ENCODE results near the gene PHLPP1. TPM values are rescaled to one million over a fixed set of nuclear protein-coding genes. Genes with fewer than 3 reads are reported as not detected.

Gene PHLPP1
- total and polyA plus RNA-seq, 9 of the 15 experiments (the other 6 are each of a cell fraction or from before 2014, with no cell fraction given): 0.56 to 9.0 (median 4.5) TPM

DNA sequence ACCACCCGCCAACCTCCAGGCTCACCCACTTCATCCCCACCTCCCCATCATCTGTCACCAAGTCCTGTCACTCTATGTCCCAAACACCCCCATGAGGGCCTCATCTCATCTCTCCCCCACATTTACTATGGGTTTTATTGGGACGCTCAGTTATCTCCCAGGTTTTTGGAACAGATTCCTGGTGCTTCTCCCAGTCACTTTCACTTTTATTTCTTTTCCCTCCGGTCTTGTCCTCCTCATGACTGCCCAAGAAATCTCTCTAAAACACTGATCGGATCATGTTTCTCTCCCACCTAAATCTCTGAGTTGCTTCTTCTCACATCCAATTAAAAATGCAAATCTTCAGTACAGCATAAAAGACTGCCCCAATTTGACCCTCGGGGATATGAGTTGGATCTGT is 273.1 kb downstream of the PHLPP1 start (continued):
- TF ChIP-seq, protein P1, sequence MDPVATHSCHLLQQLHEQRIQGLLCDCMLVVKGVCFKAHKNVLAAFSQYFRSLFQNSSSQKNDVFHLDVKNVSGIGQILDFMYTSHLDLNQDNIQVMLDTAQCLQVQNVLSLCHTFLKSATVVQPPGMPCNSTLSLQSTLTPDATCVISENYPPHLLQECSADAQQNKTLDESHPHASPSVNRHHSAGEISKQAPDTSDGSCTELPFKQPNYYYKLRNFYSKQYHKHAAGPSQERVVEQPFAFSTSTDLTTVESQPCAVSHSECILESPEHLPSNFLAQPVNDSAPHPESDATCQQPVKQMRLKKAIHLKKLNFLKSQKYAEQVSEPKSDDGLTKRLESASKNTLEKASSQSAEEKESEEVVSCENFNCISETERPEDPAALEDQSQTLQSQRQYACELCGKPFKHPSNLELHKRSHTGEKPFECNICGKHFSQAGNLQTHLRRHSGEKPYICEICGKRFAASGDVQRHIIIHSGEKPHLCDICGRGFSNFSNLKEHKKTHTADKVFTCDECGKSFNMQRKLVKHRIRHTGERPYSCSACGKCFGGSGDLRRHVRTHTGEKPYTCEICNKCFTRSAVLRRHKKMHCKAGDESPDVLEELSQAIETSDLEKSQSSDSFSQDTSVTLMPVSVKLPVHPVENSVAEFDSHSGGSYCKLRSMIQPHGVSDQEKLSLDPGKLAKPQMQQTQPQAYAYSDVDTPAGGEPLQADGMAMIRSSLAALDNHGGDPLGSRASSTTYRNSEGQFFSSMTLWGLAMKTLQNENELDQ (CRISPR knock-in tag; IDR thresholded peaks at IDR 0.05; ENCODE audit: borderline replicate concordance): no peak
- no peak for TF ChIP-seq CBX8 (IDR thresholded peaks at IDR 0.05; ENCODE audit: borderline replicate concordance, extremely low read depth, low read depth, low read length, poor library complexity, severe bottlenecking)
- TF ChIP-seq SMAD3 (CRISPR knock-in tag; conservative IDR thresholded peaks at IDR 0.05): no peak
- no peak for TF ChIP-seq ZNF239 (CRISPR knock-in tag; IDR thresholded peaks at IDR 0.05)
- no peak for TF ChIP-seq ETV5 (CRISPR knock-in tag; IDR thresholded peaks at IDR 0.05; ENCODE audit: low read depth)
- no peak for TF ChIP-seq ZC3H4 (CRISPR knock-in tag; IDR thresholded peaks at IDR 0.05; ENCODE audit: borderline replicate concordance)

DNA sequence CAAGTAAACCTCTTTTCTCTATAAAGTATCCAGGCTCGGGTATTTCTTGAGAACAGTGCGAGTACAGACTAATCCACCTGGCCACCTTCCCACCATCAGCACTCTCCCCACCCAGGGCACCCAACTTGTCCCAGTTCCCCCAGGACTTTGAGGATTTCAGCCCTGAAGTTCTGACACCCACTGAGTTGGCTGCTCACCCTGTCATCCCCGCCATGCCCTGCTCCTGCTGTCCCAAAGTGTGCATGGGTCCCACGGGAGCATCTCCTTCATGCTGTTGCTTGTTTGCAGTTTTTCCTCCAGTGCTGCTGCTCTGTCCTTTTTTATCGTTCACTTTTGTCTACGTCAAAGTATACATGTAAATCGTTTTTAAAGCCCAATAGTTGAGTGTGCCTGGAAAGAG is 273.9 kb downstream of the PHLPP1 start:
- no peak overlapping the region for H3K9ac ChIP-seq (ENCODE audit: insufficient read depth in 1 of 2, low read depth in 2 of 2, low read length in 2 of 2)
- H3K4me2 ChIP-seq (ENCODE audit: insufficient read depth, low read length): no peak overlapping the region
- H2AFZ ChIP-seq (ENCODE audit: low read depth, low read length): no peak overlapping the region
- no peaks in the 10 kb centered on the region for H3K79me2 ChIP-seq (ENCODE audit: control insufficient read depth, insufficient read depth, low read length)
- FAIRE-seq (no peak), ATAC-seq (no peak), DNase-seq (ENCODE audit: extremely low read depth in 1 of 4, low spot score in 3 of 4) (no peak)
- intact Hi-C loops (cut with micrococcal nuclease): loop anchor here (10.0 kb wide), 2 partner anchors 274 to 804 kb away; partner anchors contain the start of genes PHLPP1, PIGN and RELCH
- H3K27ac ChIP-seq (ENCODE audit: extremely low read depth, low read depth, low read length): no peak overlapping the region
- H3K9me3 ChIP-seq (replicated peaks; ENCODE audit: control insufficient read depth, insufficient read depth, low read depth, low read length): no peaks in the 10 kb centered on the region
- peaks cover 0 to 14% of the 10 kb centered on the region in 2 experiments; a peak in 3 of 5 replicates for H3K4me1 ChIP-seq (replicated peaks in 1 of 2; ENCODE audit: control insufficient read depth in 2 of 2, insufficient read depth in 2 of 2, low read length in 2 of 2)
- 15% methylated on average over 5 of the region's 7 CpGs for WGBS (ENCODE audit: insufficient coverage, low coverage, missing lambda C conversion rate)
- H3K9me1 ChIP-seq (ENCODE audit: control insufficient read depth, insufficient read depth, low read length): no peaks in the 10 kb centered on the region
- H3K4me3 ChIP-seq: no peak overlapping the region
- in situ Hi-C loops (cut with MboI): loop anchor here (10.0 to 25.0 kb wide), 2 partner anchors 384 to 802 kb away; partner anchors contain the start of genes PIGN and RELCH
- ChIA-PET CTCF (ENCODE audit: low intra/inter-chr PET ratio) (no interaction called here), POLR2A (no interaction called here)
- H4K20me1 ChIP-seq (replicated peaks; ENCODE audit: control insufficient read depth, insufficient read depth, low read length): no peaks in the 10 kb centered on the region
- no peaks in the 10 kb centered on the region for H3K27me3 ChIP-seq (ENCODE audit: control insufficient read depth in 2 of 2, insufficient read depth in 2 of 2, low read length in 2 of 2)
- no TSS peak for BruUV-seq (replicated peaks)
- H3K36me3 ChIP-seq (ENCODE audit: control insufficient read depth, insufficient read depth, low read length): no peaks in the 10 kb centered on the region
- TF ChIP-seq XRCC4 (IDR thresholded peaks at IDR 0.05; ENCODE audit: extremely low read depth, insufficient read depth, insufficient read length) (no peak), SOX6 (IDR thresholded peaks at IDR 0.05) (no peak), PRPF4 (IDR thresholded peaks at IDR 0.05; ENCODE audit: insufficient read depth, low read depth, low read length, poor library complexity, severe bottlenecking) (no peak), ZSCAN29 (IDR thresholded peaks at IDR 0.05) (no peak), TAL1 (IDR thresholded peaks at IDR 0.05) (no peak), CREM (IDR thresholded peaks at IDR 0.05; ENCODE audit: low read depth) (no peak), TCF7 (IDR thresholded peaks at IDR 0.05; ENCODE audit: borderline replicate concordance) (no peak), ZNF41 (CRISPR knock-in tag; conservative IDR thresholded peaks at IDR 0.05) (no peak)
- TF ChIP-seq, protein P2, sequence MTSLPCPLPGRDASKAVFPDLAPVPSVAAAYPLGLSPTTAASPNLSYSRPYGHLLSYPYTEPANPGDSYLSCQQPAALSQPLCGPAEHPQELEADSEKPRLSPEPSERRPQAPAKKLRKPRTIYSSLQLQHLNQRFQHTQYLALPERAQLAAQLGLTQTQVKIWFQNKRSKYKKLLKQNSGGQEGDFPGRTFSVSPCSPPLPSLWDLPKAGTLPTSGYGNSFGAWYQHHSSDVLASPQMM (CRISPR knock-in tag; IDR thresholded peaks at IDR 0.05): no peak
